ENCODE results near the gene UBE2L5.
A peak's percentile ranks its signal among the peaks of the same experiment; 100 is the strongest.

The UBE2L5 gene

GRCh38 chr13:30465593-30466357 lies 43.5 kb downstream of the UBE2L5 start, which contains the start of gene HMGB1:
HMGB1 (minus strand) TSS chr13:30465936; CDS start chr13:30463680, 2,256 bp downstream.
- Histone ChIP-seq H3K79me2 (ENCODE audit: low read length) (peaks cover 52% of the 10 kb centered on the region), H3K27ac (ENCODE audit: low read length) (peak within 1 kb of the TSS; percentile 86), H3K36me3 (replicated peaks; ENCODE audit: low read depth, low read length) (peaks cover 25% of the 10 kb centered on the region), H3K9ac (ENCODE audit: low read length) (peak within 1 kb of the TSS; percentile 89), H4K20me1 (ENCODE audit: insufficient read depth, low read length) (peaks cover 21% of the 10 kb centered on the region), H3K4me1 (ENCODE audit: low read length) (peaks cover 16% of the 10 kb centered on the region), H3K9me3 (ENCODE audit: insufficient read depth, low read length) (no peaks in the 10 kb centered on the region), H3K4me2 (ENCODE audit: low read length) (peak within 1 kb of the TSS; percentile 87), H3K4me3 (ENCODE audit: low read length) (peak within 1 kb of the TSS; percentile 80), H2AFZ (ENCODE audit: low read depth, low read length) (peak within 1 kb of the TSS; percentile 72), H3K27me3 (ENCODE audit: low read depth, low read length) (no peaks in the 10 kb centered on the region)
- TF ChIP-seq EZH2phosphoT487 (IDR thresholded peaks at IDR 0.05; ENCODE audit: low read depth) = no peak
- TF ChIP-seq, protein P1, sequence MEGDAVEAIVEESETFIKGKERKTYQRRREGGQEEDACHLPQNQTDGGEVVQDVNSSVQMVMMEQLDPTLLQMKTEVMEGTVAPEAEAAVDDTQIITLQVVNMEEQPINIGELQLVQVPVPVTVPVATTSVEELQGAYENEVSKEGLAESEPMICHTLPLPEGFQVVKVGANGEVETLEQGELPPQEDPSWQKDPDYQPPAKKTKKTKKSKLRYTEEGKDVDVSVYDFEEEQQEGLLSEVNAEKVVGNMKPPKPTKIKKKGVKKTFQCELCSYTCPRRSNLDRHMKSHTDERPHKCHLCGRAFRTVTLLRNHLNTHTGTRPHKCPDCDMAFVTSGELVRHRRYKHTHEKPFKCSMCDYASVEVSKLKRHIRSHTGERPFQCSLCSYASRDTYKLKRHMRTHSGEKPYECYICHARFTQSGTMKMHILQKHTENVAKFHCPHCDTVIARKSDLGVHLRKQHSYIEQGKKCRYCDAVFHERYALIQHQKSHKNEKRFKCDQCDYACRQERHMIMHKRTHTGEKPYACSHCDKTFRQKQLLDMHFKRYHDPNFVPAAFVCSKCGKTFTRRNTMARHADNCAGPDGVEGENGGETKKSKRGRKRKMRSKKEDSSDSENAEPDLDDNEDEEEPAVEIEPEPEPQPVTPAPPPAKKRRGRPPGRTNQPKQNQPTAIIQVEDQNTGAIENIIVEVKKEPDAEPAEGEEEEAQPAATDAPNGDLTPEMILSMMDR (IDR thresholded peaks at IDR 0.05; ENCODE audit: low read depth, low read length) = no peak

- TF ChIP-seq EZH2phosphoT487 (IDR thresholded peaks at IDR 0.05; ENCODE audit: low read depth) = no peak
- TF ChIP-seq, protein P1 (IDR thresholded peaks at IDR 0.05; ENCODE audit: low read depth, low read length) = no peak
- no peaks in the 10 kb centered on the region for H3K9me3 ChIP-seq (ENCODE audit: insufficient read depth, low read length)
- H3K4me3 ChIP-seq (ENCODE audit: low read length) = peak overlapping the region; percentile 78
- peaks cover 16% of the 10 kb centered on the region for H3K4me1 ChIP-seq (ENCODE audit: low read length)
- peak overlapping the region; percentile 72 for H2AFZ ChIP-seq (ENCODE audit: low read depth, low read length)
- H3K9ac ChIP-seq (ENCODE audit: low read length) = peak overlapping the region; percentile 79
- H3K27ac ChIP-seq (ENCODE audit: low read length) = peak overlapping the region; percentile 86
- H3K27me3 ChIP-seq (ENCODE audit: low read depth, low read length) = no peaks in the 10 kb centered on the region
- H3K4me2 ChIP-seq (ENCODE audit: low read length) = peak overlapping the region; percentile 87
- peaks cover 21% of the 10 kb centered on the region for H4K20me1 ChIP-seq (ENCODE audit: insufficient read depth, low read length)
- peaks cover 51% of the 10 kb centered on the region for H3K79me2 ChIP-seq (ENCODE audit: low read length)
- peaks cover 24% of the 10 kb centered on the region for H3K36me3 ChIP-seq (replicated peaks; ENCODE audit: low read depth, low read length)
Observed at GRCh38 chr13:30466358-30466714, 44.0 kb downstream of the UBE2L5 start.

DNA sequence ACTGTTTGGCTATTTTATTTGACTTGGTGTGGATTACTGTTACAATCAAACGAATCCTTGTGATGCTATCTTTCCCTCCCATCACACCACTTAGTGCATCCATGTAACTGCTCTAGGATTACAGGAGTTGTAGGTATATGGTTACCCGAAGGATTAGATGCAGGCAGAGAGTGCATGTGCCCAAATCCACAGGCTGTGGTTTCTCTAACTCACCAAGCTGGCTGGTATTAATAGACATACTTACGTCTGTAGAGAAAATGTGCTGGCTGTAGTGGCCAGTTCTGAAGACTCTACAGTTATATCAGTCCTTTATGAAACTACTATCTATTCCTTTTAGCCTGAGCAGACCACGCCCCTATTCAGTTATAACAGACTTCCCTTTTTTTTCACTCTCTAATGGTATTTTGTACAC lies 44.6 kb downstream of the UBE2L5 start:
- peaks cover 19% of the 10 kb centered on the region for H3K36me3 ChIP-seq (replicated peaks; ENCODE audit: low read depth, low read length)
- H3K4me2 ChIP-seq (ENCODE audit: low read length) = peak overlapping the region; percentile 87
- H3K4me1 ChIP-seq (ENCODE audit: low read length) = peaks cover 16% of the 10 kb centered on the region
- H4K20me1 ChIP-seq (ENCODE audit: insufficient read depth, low read length) = peaks cover 16% of the 10 kb centered on the region
- peak overlapping the region; percentile 78 for H3K4me3 ChIP-seq (ENCODE audit: low read length)
- no peaks in the 10 kb centered on the region for H3K9me3 ChIP-seq (ENCODE audit: insufficient read depth, low read length)
- peak overlapping the region; percentile 72 for H2AFZ ChIP-seq (ENCODE audit: low read depth, low read length)
- no peak for TF ChIP-seq EZH2phosphoT487 (IDR thresholded peaks at IDR 0.05; ENCODE audit: low read depth)
- TF ChIP-seq, protein P1 (IDR thresholded peaks at IDR 0.05; ENCODE audit: low read depth, low read length) = no peak
- H3K9ac ChIP-seq (ENCODE audit: low read length) = peak overlapping the region; percentile 79
- no peaks in the 10 kb centered on the region for H3K27me3 ChIP-seq (ENCODE audit: low read depth, low read length)
- H3K79me2 ChIP-seq (ENCODE audit: low read length) = peaks cover 46% of the 10 kb centered on the region
- peak overlapping the region; percentile 86 for H3K27ac ChIP-seq (ENCODE audit: low read length)

DNA sequence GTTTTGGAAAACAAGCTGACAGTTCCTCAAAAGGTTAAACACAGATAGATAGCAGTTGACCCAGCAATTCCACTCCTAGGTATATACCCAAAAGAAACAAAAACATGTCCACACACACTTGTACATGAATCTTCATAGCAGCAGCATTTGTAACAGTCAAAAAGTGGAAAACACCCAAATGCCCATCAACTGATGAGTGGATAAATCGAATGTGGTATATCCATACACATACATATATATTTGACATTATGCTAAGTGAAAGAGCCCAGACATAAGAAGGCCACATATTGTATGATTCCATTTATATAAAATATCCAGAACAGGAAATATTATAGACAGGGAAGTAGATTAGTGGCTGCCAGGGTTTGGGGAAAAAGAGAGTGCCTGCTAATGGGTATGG lies 51.4 kb downstream of the UBE2L5 start:
- H3K4me3 ChIP-seq (ENCODE audit: low read length) = no peak overlapping the region
- H3K79me2 ChIP-seq (ENCODE audit: low read length) = no peaks in the 10 kb centered on the region
- H3K36me3 ChIP-seq (replicated peaks; ENCODE audit: low read depth, low read length) = no peaks in the 10 kb centered on the region
- no peak for TF ChIP-seq EZH2phosphoT487 (IDR thresholded peaks at IDR 0.05; ENCODE audit: low read depth)
- TF ChIP-seq, protein P1 (IDR thresholded peaks at IDR 0.05; ENCODE audit: low read depth, low read length) = no peak
- H3K27ac ChIP-seq (ENCODE audit: low read length) = no peak overlapping the region
- no peak overlapping the region for H2AFZ ChIP-seq (ENCODE audit: low read depth, low read length)
- H3K4me1 ChIP-seq (ENCODE audit: low read length) = peaks cover 16% of the 10 kb centered on the region
- no peak overlapping the region for H3K9ac ChIP-seq (ENCODE audit: low read length)
- no peaks in the 10 kb centered on the region for H4K20me1 ChIP-seq (ENCODE audit: insufficient read depth, low read length)
- 0 out of 2 replicates have a peak, but pooled peaks cover 7% of the 10 kb centered on the region for H3K27me3 ChIP-seq (ENCODE audit: low read depth, low read length)
- H3K4me2 ChIP-seq (ENCODE audit: low read length) = no peak overlapping the region
- H3K9me3 ChIP-seq (ENCODE audit: insufficient read depth, low read length) = no peaks in the 10 kb centered on the region

All from OCI-LY3 (cell line).